GM12873 (cell line): ENCODE data around the gene NUDT6.

Experiments used
- CTCF ChIP-seq: IDR thresholded peaks from 2 replicates; pipeline ENCODE4 v1.5.1; 2012; ENCODE audit warnings: low read depth, mild to moderate bottlenecking, moderate library complexity, low read length, control low read depth; ENCODE audit not compliant: insufficient read depth; ENCODE audit errors: missing control alignments

Gene NUDT6

GRCh38 chr4:122912810-122913575, 9.4 kb downstream of the NUDT6 start:
- TF ChIP-seq CTCF: no peak

DNA sequence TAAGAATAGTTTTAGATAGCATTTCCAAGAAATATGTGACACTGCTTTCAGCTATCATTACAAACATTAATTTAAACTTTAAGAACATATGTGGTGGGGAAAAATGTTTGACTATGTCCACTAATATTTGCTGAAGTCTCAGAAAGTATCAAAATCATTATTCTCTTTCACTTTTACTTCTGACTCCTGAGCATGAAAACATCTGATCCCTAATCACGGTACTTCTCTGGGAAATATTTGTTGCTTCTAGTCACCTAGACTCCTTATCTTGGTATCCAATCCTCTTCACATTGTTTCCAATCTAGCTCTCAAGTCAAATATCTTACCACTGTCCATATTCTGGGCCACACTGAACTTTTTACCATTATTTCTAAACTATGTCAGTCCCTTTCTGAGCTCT, 10.8 kb downstream of the NUDT6 start:
- TF ChIP-seq CTCF: no peak

DNA sequence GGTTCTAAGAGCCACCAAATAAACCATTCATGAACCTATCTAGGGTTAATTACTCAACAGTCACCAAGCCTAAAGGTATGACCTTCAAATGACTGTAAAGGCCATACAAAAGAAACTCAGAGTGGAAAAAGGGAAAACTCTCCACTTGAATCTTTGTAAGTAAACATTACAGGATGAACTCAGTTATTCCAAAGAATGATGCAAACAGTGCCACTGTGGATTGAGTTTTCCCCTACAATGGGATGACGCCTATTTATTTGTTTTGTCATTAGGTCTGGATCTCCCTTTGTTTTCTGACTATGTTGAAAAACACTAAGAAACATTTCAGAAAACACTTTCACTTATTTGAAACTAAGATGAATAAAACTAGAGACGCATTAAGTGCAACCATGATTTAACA, 12.7 kb downstream of the NUDT6 start:
- no peak for TF ChIP-seq CTCF

GRCh38 chr4:122908223-122908622, 14.2 kb downstream of the NUDT6 start:
- TF ChIP-seq CTCF: no peak

DNA sequence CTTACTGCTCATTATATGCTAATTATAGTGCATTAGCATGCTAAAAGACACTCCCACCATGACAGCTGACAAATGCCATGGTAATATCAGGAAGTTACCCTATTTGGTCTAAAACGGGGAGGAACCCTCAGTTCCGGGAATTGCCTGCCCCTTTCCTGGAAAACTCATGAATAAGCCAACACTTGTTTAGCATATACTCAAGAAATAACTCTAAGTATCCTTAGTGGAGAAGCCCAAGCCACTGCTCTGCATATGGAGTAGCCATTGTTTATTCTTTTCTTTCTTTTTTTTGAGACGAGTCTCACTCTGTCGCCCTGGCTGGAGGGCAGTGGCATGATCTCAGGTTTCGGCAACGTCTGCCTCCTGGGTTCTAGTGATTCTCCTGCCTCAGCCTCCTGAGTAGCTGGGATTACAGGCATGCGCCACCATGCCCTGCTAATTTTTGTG, 15.5 kb downstream of the NUDT6 start:
- no peak for TF ChIP-seq CTCF

GRCh38 chr4:122903766-122904288, 18.6 kb downstream of the NUDT6 start:
- TF ChIP-seq CTCF: no peak

GRCh38 chr4:122901247-122902010, 21.0 kb downstream of the NUDT6 start:
- no peak for TF ChIP-seq CTCF
